GM19099 (cell line): ENCODE results near the gene UBA6.

Source experiments
- POLR2A ChIP-seq: IDR thresholded peaks from 3 replicates; pipeline ENCODE4 v1.6.1; 2011; ENCODE audit warnings: low read depth; ENCODE audit not compliant: insufficient read length; ENCODE audit errors: extremely low read depth

The UBA6 gene

GRCh38 chr4:67697860-67698687 lies 2.9 kb downstream of the UBA6 start:
- no peak for TF ChIP-seq POLR2A

DNA sequence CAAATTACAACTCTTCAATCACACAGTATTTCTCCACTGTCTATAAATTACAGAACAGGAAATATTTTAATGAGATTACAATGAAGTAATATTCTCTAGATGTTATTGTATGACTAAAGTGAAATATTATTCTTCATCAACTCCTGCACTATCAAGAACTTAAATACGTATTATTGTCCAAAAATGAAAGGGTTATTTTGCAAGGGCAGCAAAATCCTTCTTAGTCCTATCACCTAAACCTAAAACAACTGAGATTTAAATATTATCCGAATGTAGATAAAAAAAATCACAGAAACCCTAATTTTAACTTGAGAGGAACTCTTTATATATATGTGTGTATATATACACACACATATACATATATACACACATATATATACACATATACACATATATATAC lies 4.9 kb downstream of the UBA6 start:
- no peak for TF ChIP-seq POLR2A

- TF ChIP-seq POLR2A, result no peak
These were observed 6.3 kb downstream of the UBA6 start for GRCh38 chr4:67694662-67695061.

- no peak for TF ChIP-seq POLR2A
These were observed 9.6 kb downstream of the UBA6 start for GRCh38 chr4:67691328-67691727.

- no peak for TF ChIP-seq POLR2A
These were observed 13.3 kb downstream of the UBA6 start for GRCh38 chr4:67687636-67688035.

DNA sequence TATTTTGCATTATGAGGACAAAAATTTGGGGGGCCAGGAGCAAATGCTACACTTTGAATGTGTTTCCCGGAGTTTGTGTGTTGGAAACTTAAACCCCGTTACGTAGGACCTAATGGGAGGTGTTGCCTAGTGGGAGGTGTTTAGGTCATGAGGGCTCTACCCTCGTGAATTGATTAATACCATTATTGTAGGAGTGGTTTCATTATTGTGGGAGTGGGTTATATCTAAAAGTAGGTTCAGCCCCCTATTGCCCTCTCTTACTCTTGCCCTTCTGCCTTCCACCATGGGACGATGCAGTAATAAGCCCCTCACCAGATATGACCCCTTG lies 15.5 kb downstream of the UBA6 start:
- no peak for TF ChIP-seq POLR2A

DNA sequence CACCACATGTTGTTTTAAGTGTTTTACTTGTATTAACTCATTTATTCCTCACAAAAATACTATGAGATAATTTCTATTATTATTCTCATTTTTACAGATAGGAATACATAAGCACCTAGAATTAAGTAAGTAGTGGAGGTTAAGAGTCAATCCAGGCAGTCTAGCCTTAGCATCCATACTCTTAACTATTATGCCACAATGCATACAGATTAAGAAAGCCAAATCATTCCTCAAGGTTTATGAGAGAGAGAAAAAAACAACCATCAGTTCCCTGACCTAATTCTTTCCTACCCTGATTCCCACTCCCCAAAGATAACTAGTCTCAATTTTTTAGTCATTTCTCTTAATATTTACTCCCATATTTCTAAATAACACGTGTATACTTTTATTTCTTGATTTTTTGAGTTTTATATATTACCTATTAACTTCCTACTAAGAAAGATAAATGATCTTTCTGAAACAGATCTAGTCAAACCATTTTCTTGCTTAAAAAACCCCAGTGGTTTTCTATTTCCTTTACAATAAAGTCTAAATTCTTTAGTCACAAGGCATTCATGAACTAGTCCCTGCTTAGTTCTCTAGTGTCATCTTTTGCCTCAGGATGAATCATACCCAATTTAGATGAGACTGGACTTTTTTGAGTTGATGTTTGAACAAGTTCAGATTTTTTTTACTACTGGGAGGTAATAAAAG lies 16.0 kb downstream of the UBA6 start:
- TF ChIP-seq POLR2A, result no peak

GRCh38 chr4:67682266-67682665 lies 18.7 kb downstream of the UBA6 start:
- TF ChIP-seq POLR2A, result no peak

DNA sequence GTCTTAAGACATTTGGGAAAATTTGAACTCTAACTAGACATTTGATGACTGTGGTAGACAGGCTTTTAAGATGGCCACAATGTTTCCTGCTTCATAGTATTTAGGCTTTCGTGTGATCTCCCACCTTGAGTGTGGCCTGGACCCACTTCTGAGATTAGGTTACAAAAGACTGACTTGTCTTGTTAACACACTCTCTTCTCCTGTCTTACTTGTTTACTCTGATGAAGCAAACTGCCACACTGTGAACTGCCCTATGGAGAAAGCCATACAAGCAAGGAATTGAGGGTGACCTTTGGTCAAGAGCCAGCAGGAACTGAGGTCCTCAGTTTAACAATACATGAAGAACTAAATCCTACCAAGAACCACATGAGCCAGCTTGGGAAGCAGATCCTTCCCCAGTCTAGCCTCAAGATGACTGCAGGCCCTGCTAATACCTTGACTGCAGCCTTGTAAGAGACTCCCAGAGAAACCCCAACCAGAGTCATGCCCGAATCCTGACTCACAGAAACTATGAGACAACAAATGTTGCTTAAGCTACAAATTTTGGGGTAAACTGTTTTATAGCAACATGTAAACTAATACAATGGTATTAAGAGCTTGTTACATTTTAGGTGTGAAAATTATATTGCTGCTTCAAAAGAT lies 20.3 kb downstream of the UBA6 start:
- no peak for TF ChIP-seq POLR2A

DNA sequence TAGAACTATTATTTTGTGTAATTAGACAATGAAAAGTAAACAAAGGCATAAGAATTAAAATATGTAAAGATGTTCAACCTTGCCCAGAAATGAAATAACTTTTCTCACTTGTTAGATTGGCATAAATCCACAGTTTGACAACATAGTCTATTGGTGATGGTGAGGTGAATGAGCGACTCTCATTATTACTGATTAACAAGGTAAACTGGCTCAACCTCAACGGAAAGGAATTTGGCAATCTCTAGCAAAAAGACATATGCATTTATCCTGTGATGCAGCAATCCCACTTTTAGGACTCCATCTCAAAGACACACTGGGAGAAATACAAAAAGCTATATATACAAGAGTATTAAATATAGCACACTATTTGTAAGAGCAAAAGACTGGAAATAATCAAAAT lies 22.3 kb downstream of the UBA6 start:
- TF ChIP-seq POLR2A, result no peak

DNA sequence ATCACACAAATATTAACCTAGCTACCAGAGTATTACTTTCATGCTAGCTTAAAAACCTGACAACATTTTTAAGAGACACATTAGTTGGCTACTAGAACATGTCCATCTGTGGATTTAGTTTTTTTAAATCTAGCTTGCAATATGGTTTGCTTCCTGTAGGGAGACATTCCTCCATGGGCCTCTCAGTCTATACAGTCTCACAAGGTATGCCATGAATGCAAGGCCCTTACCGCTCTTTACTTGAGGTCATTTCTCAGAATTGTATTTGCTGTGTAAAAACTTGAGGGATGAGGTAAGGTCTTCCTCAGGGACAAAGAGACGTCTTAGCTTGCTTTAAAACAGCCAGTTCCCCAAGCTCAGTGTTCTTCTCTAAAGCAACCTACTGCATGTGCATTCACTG lies 26.9 kb downstream of the UBA6 start:
- TF ChIP-seq POLR2A, result no peak

GRCh38 chr4:67668315-67668714 lies 32.6 kb downstream of the UBA6 start:
- TF ChIP-seq POLR2A, result no peak

- TF ChIP-seq POLR2A, result no peak
These were observed 40.5 kb downstream of the UBA6 start for GRCh38 chr4:67660418-67660817.

- no peak for TF ChIP-seq POLR2A
These were observed 41.9 kb downstream of the UBA6 start for GRCh38 chr4:67659065-67659464.

DNA sequence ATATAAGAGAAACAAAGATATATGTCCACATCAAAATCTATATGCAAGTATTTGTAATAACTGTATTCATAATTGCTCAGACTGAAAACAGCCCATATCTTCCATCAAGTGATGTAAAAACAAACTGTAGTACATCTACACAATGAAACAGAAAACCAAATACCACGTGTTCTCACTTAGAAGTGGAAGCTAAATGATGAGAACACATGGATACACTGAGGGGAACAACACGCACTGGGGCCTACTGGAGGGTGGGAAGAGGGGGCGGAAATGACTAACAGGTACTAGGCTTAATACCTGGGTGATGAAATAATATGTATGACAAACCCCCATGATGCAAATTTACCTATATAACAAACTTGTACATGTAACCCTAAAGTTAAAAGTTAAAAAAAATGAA lies 42.7 kb downstream of the UBA6 start:
- no peak for TF ChIP-seq POLR2A

GRCh38 chr4:67651536-67651935 lies 49.4 kb downstream of the UBA6 start:
- TF ChIP-seq POLR2A, result no peak

DNA sequence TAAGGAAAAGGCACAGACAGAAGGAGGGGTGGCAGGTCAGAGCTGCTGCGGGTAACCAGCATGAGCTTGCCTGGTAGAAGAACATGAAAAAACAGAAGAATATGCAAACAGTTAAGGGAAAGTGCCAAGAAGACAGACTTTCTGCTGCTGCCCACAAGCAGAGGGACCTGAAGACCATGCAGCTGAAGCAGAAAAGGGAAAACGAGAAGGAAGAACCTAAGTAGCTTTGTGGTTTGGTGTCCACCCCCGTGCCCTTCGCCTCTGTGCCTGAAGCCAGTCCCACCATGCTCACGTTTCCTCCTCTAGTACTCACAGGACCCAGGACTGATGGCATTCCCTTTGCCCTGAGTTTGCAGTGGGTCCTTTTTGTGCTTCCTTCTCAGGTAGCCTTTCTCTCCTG lies 62.8 kb downstream of the UBA6 start:
- no peak for TF ChIP-seq POLR2A

GRCh38 chr4:67635331-67635730 lies 65.6 kb downstream of the UBA6 start:
- no peak for TF ChIP-seq POLR2A
